ENCODE measurements around the gene MS4A3. TPM values are rescaled to one million over a fixed set of nuclear protein-coding genes. Genes with fewer than 3 reads are reported as not detected.
"Not testable (repeated sequence)": the region's sequence is repeated elsewhere in the genome, so short reads cannot be mapped to it uniquely, and the experiment has no call there.

MS4A3 gene
- total RNA-seq, 1 experiment from 2014 or later, result not detected

GRCh38 chr11:60029015-60029632 lies 27.3 kb upstream of the MS4A3 start:
- Histone ChIP-seq H3K9me3 (0 out of 2 replicates have a peak, but pooled peaks cover 2% of the 10 kb centered on the region), H3K4me1 (no peaks in the 10 kb centered on the region), H3K4me3 (ENCODE audit: low read depth, low read length) (no peak overlapping the region), H3K27me3 (replicated peaks; ENCODE audit: control insufficient read depth, insufficient read depth, low read length) (no peaks in the 10 kb centered on the region), H3K36me3 (ENCODE audit: control insufficient read depth, insufficient read depth, low read length) (no peaks in the 10 kb centered on the region)
- ChIA-PET CTCF (no interaction called here), POLR2A (no interaction called here)
- Mint-ChIP-seq H3K4me1 (ENCODE audit: low read depth, unreplicated experiment) (no peaks in the 10 kb centered on the region), H3K27ac (ENCODE audit: unreplicated experiment) (no peak overlapping the region), H3K27me3 (ENCODE audit: insufficient read depth, unreplicated experiment) (peaks cover 16% of the 10 kb centered on the region), H3K9me3 (ENCODE audit: unreplicated experiment) (no peaks in the 10 kb centered on the region), H3K4me3 (ENCODE audit: unreplicated experiment) (no peak overlapping the region), H3K36me3 (ENCODE audit: insufficient read depth, unreplicated experiment) (no peaks in the 10 kb centered on the region)
- intact Hi-C loops (cut with micrococcal nuclease; ENCODE audit: unreplicated experiment), result no loop called here
- no peak for DNase-seq
- BruUV-seq (replicated peaks), result no TSS peak
- no peak for TF ChIP-seq CTCF (IDR thresholded peaks at IDR 0.05; ENCODE audit: insufficient read depth in 1 of 2, low read depth in 1 of 2, low read length in 1 of 2, severe bottlenecking in 1 of 2, unreplicated experiment in 1 of 2)

GRCh38 chr11:60040109-60040508 lies 16.4 kb upstream of the MS4A3 start, which contains the start of gene OOSP2:
TSS of gene OOSP2 (plus strand) at chr11:60040409. CDS start at chr11:60040460, 51 bp downstream.
- no peak within 1 kb of the TSS for H3K4me3 Mint-ChIP-seq (ENCODE audit: unreplicated experiment)
- H3K36me3 Mint-ChIP-seq (ENCODE audit: insufficient read depth, unreplicated experiment), result no peaks in the 10 kb centered on the region
- peaks cover 8% of the 10 kb centered on the region for H3K27me3 Mint-ChIP-seq (ENCODE audit: insufficient read depth, unreplicated experiment)
- no peaks in the 10 kb centered on the region for H3K4me1 Mint-ChIP-seq (ENCODE audit: low read depth, unreplicated experiment)
- DNase-seq, result no peak
- no peak within 1 kb of the TSS for H3K27ac Mint-ChIP-seq (ENCODE audit: unreplicated experiment)
- Histone ChIP-seq H3K27me3 (replicated peaks; ENCODE audit: control insufficient read depth, insufficient read depth, low read length) (no peaks in the 10 kb centered on the region), H3K4me3 (ENCODE audit: low read depth, low read length) (no peak within 1 kb of the TSS), H3K9me3 (no peaks in the 10 kb centered on the region), H3K4me1 (no peaks in the 10 kb centered on the region), H3K36me3 (ENCODE audit: control insufficient read depth, insufficient read depth, low read length) (no peaks in the 10 kb centered on the region)
- intact Hi-C loops (cut with micrococcal nuclease; ENCODE audit: unreplicated experiment), result loop anchor here (10.0 kb wide), 1 partner anchor 55 kb away; no protein-coding TSS in a partner anchor
- ChIA-PET POLR2A (no interaction called here), CTCF (no interaction called here)
- no peaks in the 10 kb centered on the region for H3K9me3 Mint-ChIP-seq (ENCODE audit: unreplicated experiment)
- no peak for TF ChIP-seq CTCF (IDR thresholded peaks at IDR 0.05; ENCODE audit: insufficient read depth in 1 of 2, low read depth in 1 of 2, low read length in 1 of 2, severe bottlenecking in 1 of 2, unreplicated experiment in 1 of 2)
- BruUV-seq (replicated peaks), result no TSS peak

GRCh38 chr11:60050422-60050821 lies 6.0 kb upstream of the MS4A3 start:
- H3K27ac Mint-ChIP-seq (ENCODE audit: unreplicated experiment); H3K27me3 Mint-ChIP-seq (ENCODE audit: insufficient read depth, unreplicated experiment); H3K36me3 Mint-ChIP-seq (ENCODE audit: insufficient read depth, unreplicated experiment); BruUV-seq (replicated peaks); H3K27me3 ChIP-seq (replicated peaks; ENCODE audit: control insufficient read depth, insufficient read depth, low read length); DNase-seq; H3K4me1 ChIP-seq; H3K9me3 ChIP-seq; H3K36me3 ChIP-seq (ENCODE audit: control insufficient read depth, insufficient read depth, low read length); H3K9me3 Mint-ChIP-seq (ENCODE audit: unreplicated experiment); POLR2A ChIA-PET; H3K4me3 ChIP-seq (ENCODE audit: low read depth, low read length); H3K4me1 Mint-ChIP-seq (ENCODE audit: low read depth, unreplicated experiment); H3K4me3 Mint-ChIP-seq (ENCODE audit: unreplicated experiment); CTCF ChIA-PET; intact Hi-C loops (cut with micrococcal nuclease; ENCODE audit: unreplicated experiment): not testable (repeated sequence)

- CTCF ChIA-PET; H3K4me3 ChIP-seq (ENCODE audit: low read depth, low read length); POLR2A ChIA-PET; H3K36me3 ChIP-seq (ENCODE audit: control insufficient read depth, insufficient read depth, low read length); intact Hi-C loops (cut with micrococcal nuclease; ENCODE audit: unreplicated experiment); H3K27me3 Mint-ChIP-seq (ENCODE audit: insufficient read depth, unreplicated experiment); H3K27ac Mint-ChIP-seq (ENCODE audit: unreplicated experiment); H3K4me1 ChIP-seq; H3K4me1 Mint-ChIP-seq (ENCODE audit: low read depth, unreplicated experiment); H3K27me3 ChIP-seq (replicated peaks; ENCODE audit: control insufficient read depth, insufficient read depth, low read length); H3K9me3 ChIP-seq; BruUV-seq (replicated peaks); H3K9me3 Mint-ChIP-seq (ENCODE audit: unreplicated experiment); DNase-seq; H3K4me3 Mint-ChIP-seq (ENCODE audit: unreplicated experiment); H3K36me3 Mint-ChIP-seq (ENCODE audit: insufficient read depth, unreplicated experiment): not testable (repeated sequence)
Observed at GRCh38 chr11:60050839-60051238, 5.6 kb upstream of the MS4A3 start.
